Right atrium auricular region (tissue), 2 donors: ENCODE results near the gene GOLIM4. TPM values are rescaled to one million over a fixed set of nuclear protein-coding genes. Genes with fewer than 3 reads are reported as not detected.

Source experiments
- DNase-seq: peaks from one replicate; pipeline ENCODE4 v3.0.0-alpha.2; 2019; ENCODE audit warnings: low spot score
- H3K27ac ChIP-seq, 2 donors: fragments of 200-600 bp; sonication (generic); 1 replicate in 1 of 2; 2 replicates in 1 of 2; pipeline ENCODE4 v1.5.1; 2016 to 2019
- H3K27me3 ChIP-seq, 2 donors: fragments of 200-600 bp; sonication (generic); one replicate each; pipeline versions ENCODE4 v1.5.1 to v1.6.0; 2017 to 2019
- H3K36me3 ChIP-seq: fragments of 200-600 bp; sonication (generic); one replicate; pipeline ENCODE4 v1.5.1; 2016
- H3K4me1 ChIP-seq, 2 donors: fragments of 200-600 bp; sonication (generic); one replicate each; pipeline versions ENCODE4 v1.5.1 to v1.6.0; 2017 to 2019
- H3K4me3 ChIP-seq, 2 donors: fragments of 200-600 bp; sonication (generic); 1 replicate in 1 of 2; 2 replicates in 1 of 2; pipeline ENCODE4 v1.5.1; 2017 to 2019; ENCODE audit warnings: mild to moderate bottlenecking in 1 of 2, moderate library complexity in 1 of 2
- H3K9me3 ChIP-seq, 2 donors: fragments of 200-600 bp; sonication (generic); one replicate each; pipeline ENCODE4 v1.5.1; 2019
- total RNA-seq, 2 donors: library from RNA; depleted of rRNA; stranded (reverse); fragments of >200 nt; gene quantifications; one replicate each; pipeline ENCODE4 v1.1.0, GENCODE V29; 2016
- TF ChIP-seq, protein P1 (sequence below), 2 donors: fragments of 200-600 bp; sonication (generic); IDR thresholded peaks; one replicate each; pipeline ENCODE4 v1.5.1; 2019; ENCODE audit warnings: antibody characterized with exemption in 2 of 2

Gene GOLIM4
- total RNA-seq, 2 donors from 2014 or later, result 56.0 to 63.7 TPM

- no peaks in the 10 kb centered on the region for H3K36me3 ChIP-seq
- no peaks in the 10 kb centered on the region for H3K4me1 ChIP-seq
- no peaks in the 10 kb centered on the region for H3K27me3 ChIP-seq
- H3K4me3 ChIP-seq, result no peak overlapping the region
- no peak overlapping the region for H3K27ac ChIP-seq
- TF ChIP-seq, protein P1, sequence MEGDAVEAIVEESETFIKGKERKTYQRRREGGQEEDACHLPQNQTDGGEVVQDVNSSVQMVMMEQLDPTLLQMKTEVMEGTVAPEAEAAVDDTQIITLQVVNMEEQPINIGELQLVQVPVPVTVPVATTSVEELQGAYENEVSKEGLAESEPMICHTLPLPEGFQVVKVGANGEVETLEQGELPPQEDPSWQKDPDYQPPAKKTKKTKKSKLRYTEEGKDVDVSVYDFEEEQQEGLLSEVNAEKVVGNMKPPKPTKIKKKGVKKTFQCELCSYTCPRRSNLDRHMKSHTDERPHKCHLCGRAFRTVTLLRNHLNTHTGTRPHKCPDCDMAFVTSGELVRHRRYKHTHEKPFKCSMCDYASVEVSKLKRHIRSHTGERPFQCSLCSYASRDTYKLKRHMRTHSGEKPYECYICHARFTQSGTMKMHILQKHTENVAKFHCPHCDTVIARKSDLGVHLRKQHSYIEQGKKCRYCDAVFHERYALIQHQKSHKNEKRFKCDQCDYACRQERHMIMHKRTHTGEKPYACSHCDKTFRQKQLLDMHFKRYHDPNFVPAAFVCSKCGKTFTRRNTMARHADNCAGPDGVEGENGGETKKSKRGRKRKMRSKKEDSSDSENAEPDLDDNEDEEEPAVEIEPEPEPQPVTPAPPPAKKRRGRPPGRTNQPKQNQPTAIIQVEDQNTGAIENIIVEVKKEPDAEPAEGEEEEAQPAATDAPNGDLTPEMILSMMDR (IDR thresholded peaks at IDR 0.05), result no peak
- no peaks in the 10 kb centered on the region for H3K9me3 ChIP-seq
- no peak for DNase-seq
Measured at GRCh38 chr3:168102735-168103410, 7.1 kb upstream of the GOLIM4 start.

DNA sequence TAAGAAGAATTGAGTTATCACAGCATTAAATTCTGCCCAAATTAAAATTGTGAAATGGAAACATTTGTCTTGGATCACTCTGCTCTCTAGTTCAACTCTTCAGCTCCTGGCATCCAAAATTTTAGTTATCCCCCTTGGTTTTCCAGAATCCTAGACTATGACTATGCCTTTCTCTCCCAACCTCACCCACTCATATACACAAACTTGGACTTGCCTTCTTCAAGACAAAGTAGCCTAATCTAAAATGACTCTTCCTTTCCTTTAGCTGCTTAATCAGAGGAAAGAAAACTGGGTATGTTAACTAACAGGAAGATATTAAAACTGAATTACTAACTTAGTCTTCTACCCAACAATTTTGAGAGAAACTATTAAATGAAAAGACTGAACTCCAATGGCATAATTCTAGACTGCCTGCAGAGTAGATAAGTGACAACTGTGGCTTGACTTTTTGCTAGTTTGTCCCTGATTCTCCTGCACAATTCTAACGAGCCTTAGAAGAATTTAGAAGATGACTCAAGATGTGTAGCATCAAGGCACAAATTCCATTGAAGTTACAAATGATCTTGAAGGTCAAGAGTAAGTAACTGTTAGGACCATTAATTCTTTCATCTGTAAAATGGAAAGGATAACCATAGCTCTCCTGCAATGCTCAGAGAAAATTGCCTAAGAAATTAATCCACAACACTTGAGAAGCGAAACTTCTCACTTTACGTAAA lies 5.2 kb upstream of the GOLIM4 start:
- H3K4me1 ChIP-seq, result peaks cover 0 to 9% of the 10 kb centered on the region in 2 donors
- DNase-seq, result no peak
- TF ChIP-seq, protein P1 (IDR thresholded peaks at IDR 0.05), result no peak
- no peak overlapping the region for H3K27ac ChIP-seq
- no peaks in the 10 kb centered on the region for H3K27me3 ChIP-seq
- no peak overlapping the region for H3K4me3 ChIP-seq
- no peaks in the 10 kb centered on the region for H3K36me3 ChIP-seq
- H3K9me3 ChIP-seq, result no peaks in the 10 kb centered on the region

DNA sequence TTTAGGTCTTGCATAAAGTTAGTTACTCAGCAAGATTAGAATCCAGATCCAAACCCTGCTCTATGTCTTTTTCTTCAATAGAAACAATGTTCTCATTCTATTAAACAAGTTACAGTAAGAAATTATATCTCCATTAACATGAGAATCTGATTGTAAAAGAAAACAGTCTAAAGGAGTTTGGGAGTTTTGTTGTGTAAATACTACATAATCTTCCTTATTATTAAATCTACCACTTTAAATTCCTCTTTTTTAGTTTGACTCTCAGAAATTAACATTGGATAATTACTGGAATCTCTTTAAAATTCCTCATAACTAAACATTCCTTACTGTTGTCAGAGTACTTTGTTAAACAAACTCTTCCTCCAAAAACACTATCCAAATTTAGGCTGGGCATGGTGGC lies 1.7 kb upstream of the GOLIM4 start:
- Histone ChIP-seq H3K27ac (no peak overlapping the region), H3K36me3 (no peaks in the 10 kb centered on the region), H3K4me3 (no peak overlapping the region), H3K9me3 (no peaks in the 10 kb centered on the region), H3K4me1 (peaks cover 0 to 27% of the 10 kb centered on the region in 2 donors), H3K27me3 (no peaks in the 10 kb centered on the region)
- TF ChIP-seq, protein P1 (IDR thresholded peaks at IDR 0.05), result no peak
- DNase-seq, result no peak

GRCh38 chr3:168096210-168096652 lies 507 bp upstream of the GOLIM4 start:
- DNase-seq, result peak; percentile 79
- no peaks in the 10 kb centered on the region for H3K36me3 ChIP-seq
- H3K27ac ChIP-seq, result peak overlapping the region; percentile 95 to 97
- H3K4me3 ChIP-seq, result peak overlapping the region; percentile 72 to 78
- H3K27me3 ChIP-seq, result no peaks in the 10 kb centered on the region
- H3K4me1 ChIP-seq, result peaks cover 0 to 39% of the 10 kb centered on the region in 2 donors
- H3K9me3 ChIP-seq, result no peaks in the 10 kb centered on the region
- TF ChIP-seq, protein P1 (IDR thresholded peaks at IDR 0.05), result no peak

DNA sequence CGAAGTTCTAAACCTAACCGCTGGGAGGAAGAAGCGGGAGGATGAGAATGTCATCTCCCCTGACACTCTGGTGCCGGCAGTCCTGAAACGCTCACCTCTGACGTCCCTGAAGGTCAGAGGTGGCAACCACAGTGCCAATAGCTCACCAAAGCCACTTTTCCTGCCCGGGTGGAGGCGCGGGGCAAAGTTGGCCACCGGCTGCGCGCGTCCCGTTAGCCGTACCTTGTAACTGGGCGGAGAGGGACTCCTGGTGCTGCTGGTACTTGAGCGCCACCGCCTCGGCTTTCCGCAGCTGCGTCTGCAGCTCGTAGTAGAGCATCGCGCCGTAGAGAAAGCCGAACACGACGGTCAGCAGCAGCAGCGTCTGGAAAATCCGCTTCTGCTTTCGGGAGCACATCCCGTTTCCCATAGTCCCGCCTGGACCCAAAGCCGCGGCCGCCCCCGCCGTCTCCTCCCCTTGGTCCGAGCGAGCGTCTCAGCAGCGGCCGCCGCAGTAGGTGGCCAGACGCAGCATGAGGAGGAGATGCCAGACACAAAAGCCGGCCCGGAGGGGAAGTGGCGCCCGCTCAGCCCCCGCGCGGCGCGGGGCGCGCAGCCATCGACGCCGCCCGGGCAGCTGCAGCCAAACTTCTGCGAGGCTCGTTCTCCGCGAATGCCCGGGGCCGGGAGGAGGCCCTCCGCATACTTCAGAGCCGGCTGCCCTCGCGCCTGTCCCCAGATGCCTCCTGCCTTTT lies 680 bp downstream of the GOLIM4 start:
- peak overlapping the region; percentile 72 to 78 for H3K4me3 ChIP-seq
- no peaks in the 10 kb centered on the region for H3K9me3 ChIP-seq
- TF ChIP-seq, protein P1 (IDR thresholded peaks at IDR 0.05), result peak in 1 of 2 donors; percentile 16
- H3K4me1 ChIP-seq, result peaks cover 0 to 40% of the 10 kb centered on the region in 2 donors
- DNase-seq, result peak; percentile 63
- H3K27ac ChIP-seq, result peak overlapping the region; percentile 95 to 97
- no peaks in the 10 kb centered on the region for H3K36me3 ChIP-seq
- H3K27me3 ChIP-seq, result no peaks in the 10 kb centered on the region
